HG02852 (cell line): ENCODE data around the gene MAX.

Experiments used
- ATAC-seq: cut with Tn5 transposase; IDR thresholded peaks from one replicate; pipeline ENCODE4 v1.9.1; 2021; ENCODE audit warnings: mild to moderate bottlenecking, moderate library complexity; ENCODE audit not compliant: unreplicated experiment

Gene MAX

GRCh38 chr14:65102441-65103149 lies at the start of gene MAX:
MAX (minus strand) TSS chr14:65102517; CDS start chr14:65102339, 178 bp downstream.
- ATAC-seq: peak; percentile 87

DNA sequence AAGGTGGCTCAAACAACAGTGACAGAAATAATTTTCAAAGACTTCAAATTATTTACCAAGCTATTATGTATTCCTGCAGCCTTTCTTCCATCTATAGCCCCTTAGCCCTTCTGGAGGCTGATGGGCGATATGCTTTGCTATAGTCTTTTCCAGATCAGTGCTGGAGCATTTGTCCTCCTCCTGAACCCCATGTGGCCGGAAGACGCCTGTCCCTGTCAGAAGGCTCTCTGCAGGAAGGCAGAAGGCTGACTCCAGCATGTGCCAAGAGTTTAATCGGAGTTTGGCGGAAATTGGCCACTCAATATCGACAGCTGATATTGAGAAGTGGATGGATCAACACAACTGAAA lies 49.3 kb upstream of the MAX start:
- no peak for ATAC-seq

- no peak for ATAC-seq
These were observed 48.7 kb upstream of the MAX start for GRCh38 chr14:65150898-65151608.

GRCh38 chr14:65149116-65149515 lies 46.8 kb upstream of the MAX start:
- ATAC-seq: no peak

DNA sequence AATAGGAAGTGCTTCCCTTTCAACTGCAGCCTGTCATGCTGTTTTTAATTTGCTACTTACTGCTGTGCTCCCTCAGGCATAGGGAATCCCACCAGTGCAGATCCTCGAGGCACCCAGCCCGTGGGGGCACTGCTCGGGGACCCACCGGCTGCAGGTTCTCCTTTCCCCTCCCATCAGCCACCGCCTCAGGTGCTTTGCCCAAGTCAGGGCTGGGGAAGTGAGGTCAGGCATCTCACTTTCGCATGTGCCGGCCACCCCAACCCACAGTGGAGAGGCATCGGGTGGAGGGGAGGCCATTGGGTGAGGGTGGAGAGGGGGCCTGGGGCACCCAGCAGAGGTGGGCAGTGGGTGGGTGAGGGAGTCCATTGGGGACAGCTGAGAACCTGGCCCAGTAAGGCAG lies 41.9 kb upstream of the MAX start:
- no peak for ATAC-seq

DNA sequence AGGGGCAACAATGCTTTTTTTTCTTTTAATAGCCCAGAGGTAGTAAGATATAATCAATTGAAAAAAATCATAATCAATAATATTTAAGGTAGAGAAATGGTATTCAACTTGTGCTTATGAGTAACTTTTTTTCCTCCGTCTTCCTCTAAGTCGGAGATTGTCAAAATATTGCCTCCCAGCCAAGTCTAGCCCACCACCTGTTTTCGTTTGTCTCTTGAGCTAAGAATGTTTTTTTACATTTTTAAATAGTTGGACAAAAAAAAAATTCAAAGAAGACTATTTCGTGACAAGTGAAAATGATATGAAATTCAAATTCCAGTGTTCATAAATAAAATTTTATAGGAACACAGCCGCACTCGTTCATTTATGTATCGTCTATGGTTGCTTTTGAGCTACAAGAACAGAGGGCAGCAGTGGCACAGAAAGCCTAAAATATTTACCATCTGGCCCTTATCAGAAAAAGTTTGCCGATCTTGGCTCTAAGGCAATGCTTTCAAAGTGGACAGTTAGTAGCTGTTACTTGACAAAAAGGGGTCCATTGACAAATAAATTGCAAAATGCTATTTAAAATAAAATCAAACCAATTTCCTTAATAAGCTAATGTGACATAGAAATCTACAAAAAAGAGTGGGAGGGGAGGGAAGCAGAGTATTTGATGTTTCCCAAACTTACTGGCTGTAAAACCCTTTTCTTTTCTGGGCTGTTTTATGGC lies 40.8 kb upstream of the MAX start:
- no peak for ATAC-seq

DNA sequence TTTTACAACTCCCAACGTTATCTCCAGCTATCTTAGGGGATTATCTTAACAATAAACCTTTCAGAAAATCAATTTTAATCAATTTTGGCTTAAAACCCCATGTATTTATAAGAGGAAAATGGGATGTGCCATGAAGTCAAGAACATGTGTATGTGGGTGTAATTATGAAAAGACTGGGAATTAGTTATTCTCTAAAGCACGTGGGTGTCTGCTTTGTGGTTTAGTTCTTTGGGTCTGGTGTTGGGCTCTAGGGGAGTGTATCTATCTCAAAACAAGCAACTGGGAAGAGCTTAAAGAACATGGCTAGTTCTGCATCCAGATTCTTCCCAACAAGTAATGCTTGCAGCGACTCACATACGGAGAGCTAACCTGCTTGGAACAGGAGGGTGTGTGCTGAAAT lies 40.1 kb upstream of the MAX start:
- ATAC-seq: no peak

DNA sequence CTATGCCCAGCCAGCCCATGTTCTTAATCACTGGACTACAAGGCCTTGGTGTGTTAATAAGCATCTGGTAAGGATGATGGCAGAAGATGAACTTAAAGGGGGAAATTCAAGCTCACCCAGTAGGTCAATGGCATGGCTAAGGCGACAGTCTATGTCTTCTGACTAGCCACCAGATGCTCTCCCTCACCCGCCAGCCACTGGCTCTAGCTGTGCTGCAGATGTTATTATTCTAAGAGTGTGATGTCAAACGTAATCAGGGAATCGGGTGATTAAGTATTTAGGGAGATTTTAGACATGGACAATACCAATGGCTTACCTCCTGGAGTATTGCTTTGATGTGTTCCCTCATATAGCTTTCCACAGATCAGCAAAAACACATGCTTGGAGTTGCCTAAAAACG lies 39.2 kb upstream of the MAX start:
- no peak for ATAC-seq

DNA sequence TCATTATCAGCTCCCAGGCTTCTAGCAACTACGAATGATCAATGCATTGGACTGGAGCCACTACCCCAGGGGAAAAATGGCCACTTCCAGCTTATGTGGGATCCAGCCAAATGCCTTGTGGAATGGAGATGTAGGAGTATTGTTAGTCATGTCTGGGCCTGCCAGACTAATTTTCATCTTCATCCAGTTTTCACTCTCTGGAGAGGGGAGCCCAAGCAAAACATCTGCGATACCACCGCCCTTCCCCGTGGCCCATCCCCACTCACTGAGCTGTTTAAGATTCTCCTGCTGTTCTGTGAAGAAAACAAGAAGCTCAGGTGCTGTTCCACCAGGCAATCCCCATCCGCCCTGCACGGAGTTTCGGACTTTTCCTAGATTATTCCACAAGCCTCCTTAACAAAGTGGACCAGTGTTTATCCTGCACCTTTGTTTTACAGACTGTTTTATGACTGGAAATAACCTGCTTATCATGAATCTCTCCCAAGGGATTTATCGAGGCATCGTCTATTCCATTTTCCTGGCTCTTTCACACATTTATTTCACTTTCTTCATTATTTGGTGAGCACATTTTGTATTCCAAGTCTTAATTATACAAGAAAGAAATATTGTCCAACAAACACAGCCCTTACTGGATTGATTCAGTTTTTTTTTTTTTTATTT lies 35.5 kb upstream of the MAX start:
- ATAC-seq: no peak

- ATAC-seq: no peak
These were observed 32.6 kb upstream of the MAX start for GRCh38 chr14:65134651-65135579.

- ATAC-seq: no peak
These were observed 30.5 kb upstream of the MAX start for GRCh38 chr14:65132855-65133254.

GRCh38 chr14:65131301-65131701 lies 29.0 kb upstream of the MAX start:
- no peak for ATAC-seq

- ATAC-seq: no peak
These were observed 25.8 kb upstream of the MAX start for GRCh38 chr14:65128096-65128495.

DNA sequence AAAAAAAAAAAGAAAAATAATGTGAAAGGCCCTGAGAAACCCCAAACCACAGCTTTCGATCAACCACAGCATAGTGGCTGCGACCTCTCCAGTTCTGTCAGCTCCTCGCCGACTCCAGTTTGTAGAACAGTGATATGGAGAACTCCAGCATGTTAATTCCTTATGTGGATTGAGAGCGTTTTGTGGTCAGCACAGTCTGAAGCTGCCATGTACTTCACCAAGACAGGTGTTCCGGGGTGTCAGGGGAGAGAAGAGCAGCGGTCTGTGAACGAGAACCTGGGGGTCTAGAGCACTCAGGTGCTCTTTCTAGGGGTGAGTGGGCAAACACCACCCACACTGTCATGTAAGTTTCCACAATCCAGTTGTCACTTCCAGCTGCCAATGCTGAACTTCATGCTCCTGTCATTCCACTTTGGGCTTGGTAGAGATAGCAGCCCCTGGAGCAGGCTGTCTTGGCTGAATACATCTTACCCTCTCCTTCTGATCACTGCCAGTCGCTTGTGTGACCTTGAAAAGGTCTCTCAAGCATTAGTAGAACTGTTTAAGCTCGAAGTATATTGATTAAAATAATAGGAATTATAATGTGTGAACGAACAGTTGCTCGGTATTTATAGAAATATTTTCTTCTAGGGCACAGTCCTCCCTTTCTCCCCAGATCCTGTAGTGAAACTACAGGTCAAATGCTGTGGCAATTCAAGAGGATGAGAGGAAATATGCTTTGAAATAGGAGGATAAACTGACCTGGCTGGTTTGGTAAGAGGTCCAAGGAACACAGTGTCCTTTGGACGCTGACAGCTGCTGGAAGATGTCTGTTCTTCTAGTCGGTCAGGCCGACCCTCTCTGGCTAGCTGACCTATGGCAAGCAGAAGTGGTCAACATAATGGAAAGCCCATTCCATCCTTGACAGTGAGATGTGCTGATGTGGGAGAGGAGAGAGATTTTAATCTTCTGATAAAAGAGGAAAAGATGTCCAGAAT lies 15.7 kb upstream of the MAX start:
- ATAC-seq: no peak

GRCh38 chr14:65115615-65116014 lies 13.3 kb upstream of the MAX start:
- no peak for ATAC-seq

DNA sequence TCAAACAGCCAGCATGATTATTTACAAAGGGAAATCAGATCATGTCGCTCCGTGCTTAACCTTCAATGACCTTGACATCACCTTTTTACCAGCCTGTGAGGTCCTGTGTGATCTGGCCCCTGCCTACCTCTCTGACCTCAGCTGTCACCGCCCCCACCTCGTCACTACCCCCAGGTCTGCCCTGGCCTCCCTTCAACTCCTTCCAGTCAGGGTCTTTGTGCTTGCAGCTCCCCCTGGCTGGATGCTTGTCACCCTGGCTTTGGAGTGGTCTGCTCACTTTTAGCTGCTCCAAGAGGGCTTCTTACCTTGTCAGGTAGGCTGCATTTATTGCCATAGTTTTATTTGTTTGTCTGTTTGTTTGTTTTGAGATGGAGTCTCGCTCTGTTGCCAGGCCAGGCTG lies 8.2 kb upstream of the MAX start:
- no peak for ATAC-seq

DNA sequence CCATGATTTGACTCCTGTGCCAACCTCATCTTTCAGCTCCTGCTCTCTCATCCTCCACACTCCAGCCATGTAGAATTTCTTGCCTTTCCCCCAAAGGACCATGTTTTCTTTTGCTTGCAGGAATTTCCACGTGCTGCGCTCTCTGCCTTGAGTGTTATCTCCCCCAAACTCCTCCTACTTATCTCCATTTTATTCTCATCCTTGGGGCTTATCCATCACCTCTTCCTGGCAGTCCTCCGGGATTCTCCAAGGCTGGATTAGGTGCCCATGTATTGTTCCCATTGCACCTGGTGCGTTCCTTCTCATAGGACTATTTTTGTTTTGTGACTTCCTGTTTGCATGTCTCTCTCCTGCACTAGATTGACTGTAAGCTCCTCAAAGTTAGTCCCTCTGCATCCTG lies 7.0 kb upstream of the MAX start:
- no peak for ATAC-seq

DNA sequence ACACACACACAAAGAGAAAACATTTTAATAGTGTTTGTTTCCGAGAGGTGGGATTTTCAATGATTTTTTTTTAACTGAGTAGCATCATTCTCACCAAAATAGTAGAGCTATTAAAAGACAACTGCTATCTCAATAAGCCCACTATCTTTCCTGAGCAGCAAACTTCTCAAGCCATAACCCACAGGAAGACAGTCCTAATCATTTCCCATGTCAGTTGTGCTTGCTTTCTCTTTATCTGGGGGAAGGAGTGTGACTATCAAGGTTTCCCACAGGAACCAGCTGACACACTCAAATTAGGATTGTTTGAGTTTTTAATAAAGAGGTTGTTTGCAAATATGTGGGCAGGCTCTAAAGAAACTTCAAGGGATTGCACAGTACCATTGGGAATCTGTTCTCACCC lies 4.9 kb upstream of the MAX start:
- ATAC-seq: no peak

GRCh38 chr14:65106736-65107135 lies 4.4 kb upstream of the MAX start:
- no peak for ATAC-seq
